ENCODE measurements around the gene SPAG5.

Gene SPAG5

DNA sequence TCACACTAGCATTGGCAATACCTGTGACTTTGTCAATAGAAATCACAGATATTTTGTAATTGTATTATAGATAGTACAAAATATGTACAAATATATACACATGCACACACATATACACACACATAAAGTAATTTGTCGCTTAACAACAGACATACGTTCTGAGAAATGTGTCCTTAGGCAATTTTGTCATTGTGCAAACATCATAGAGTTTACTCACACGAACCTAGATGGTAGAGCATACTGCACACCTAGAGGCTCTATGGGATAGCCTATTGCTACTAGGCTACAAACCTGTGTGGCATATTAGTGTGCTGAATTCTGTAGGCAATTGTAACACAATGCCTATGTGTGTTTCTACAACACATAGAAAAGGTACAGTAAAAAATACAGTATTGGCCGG lies 57.4 kb downstream of the SPAG5 start:
- H3K27ac ChIP-seq (ENCODE audit: low read depth, low read length): no peak overlapping the region
- no peak overlapping the region for H3K4me3 ChIP-seq (ENCODE audit: low read depth, low read length)
- no peaks in the 10 kb centered on the region for H3K4me1 ChIP-seq (ENCODE audit: control insufficient read depth, insufficient read depth, low read length, unreplicated experiment)
- H2AFZ ChIP-seq (ENCODE audit: low read length, unreplicated experiment): no peak overlapping the region
- H3K27me3 ChIP-seq (ENCODE audit: insufficient read depth, low read length): no peaks in the 10 kb centered on the region
- no peaks in the 10 kb centered on the region for H3K79me2 ChIP-seq (ENCODE audit: control insufficient read depth, insufficient read depth, low read length, unreplicated experiment)
- H3K36me3 ChIP-seq (ENCODE audit: insufficient read depth, low read length): no peaks in the 10 kb centered on the region

DNA sequence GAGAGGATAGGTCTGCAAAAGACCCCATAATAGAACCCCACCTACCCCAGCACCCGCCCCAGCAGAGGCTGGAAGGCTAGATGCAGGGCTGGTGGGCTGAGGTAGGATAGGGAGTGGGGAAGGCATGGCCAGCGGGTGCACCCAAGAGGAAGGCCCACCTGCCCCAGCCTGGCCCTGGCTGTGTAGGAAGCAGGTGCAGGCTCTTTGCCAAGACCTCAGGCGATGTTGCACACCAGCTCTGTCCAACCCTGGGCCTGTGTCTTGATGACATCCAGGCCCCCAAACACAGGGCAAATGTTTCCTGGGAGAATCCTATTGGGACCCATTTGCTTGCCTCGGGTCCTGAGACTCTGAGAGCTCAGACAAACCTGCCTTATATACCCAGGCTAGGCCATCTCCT lies 58.6 kb downstream of the SPAG5 start:
- H2AFZ ChIP-seq (ENCODE audit: low read length, unreplicated experiment): no peak overlapping the region
- no peak overlapping the region for H3K4me3 ChIP-seq (ENCODE audit: low read depth, low read length)
- no peaks in the 10 kb centered on the region for H3K36me3 ChIP-seq (ENCODE audit: insufficient read depth, low read length)
- H3K79me2 ChIP-seq (ENCODE audit: control insufficient read depth, insufficient read depth, low read length, unreplicated experiment): no peaks in the 10 kb centered on the region
- H3K27me3 ChIP-seq (ENCODE audit: insufficient read depth, low read length): no peaks in the 10 kb centered on the region
- H3K4me1 ChIP-seq (ENCODE audit: control insufficient read depth, insufficient read depth, low read length, unreplicated experiment): no peaks in the 10 kb centered on the region
- no peak overlapping the region for H3K27ac ChIP-seq (ENCODE audit: low read depth, low read length)

- H3K27me3 ChIP-seq (ENCODE audit: insufficient read depth, low read length): no peaks in the 10 kb centered on the region
- peaks cover under 1% of the 10 kb centered on the region for H3K4me1 ChIP-seq (ENCODE audit: control insufficient read depth, insufficient read depth, low read length, unreplicated experiment)
- no peak overlapping the region for H3K4me3 ChIP-seq (ENCODE audit: low read depth, low read length)
- no peaks in the 10 kb centered on the region for H3K79me2 ChIP-seq (ENCODE audit: control insufficient read depth, insufficient read depth, low read length, unreplicated experiment)
- no peak overlapping the region for H2AFZ ChIP-seq (ENCODE audit: low read length, unreplicated experiment)
- no peaks in the 10 kb centered on the region for H3K36me3 ChIP-seq (ENCODE audit: insufficient read depth, low read length)
- H3K27ac ChIP-seq (ENCODE audit: low read depth, low read length): no peak overlapping the region
Measured at GRCh38 chr17:28538296-28538895, 60.4 kb downstream of the SPAG5 start.

DNA sequence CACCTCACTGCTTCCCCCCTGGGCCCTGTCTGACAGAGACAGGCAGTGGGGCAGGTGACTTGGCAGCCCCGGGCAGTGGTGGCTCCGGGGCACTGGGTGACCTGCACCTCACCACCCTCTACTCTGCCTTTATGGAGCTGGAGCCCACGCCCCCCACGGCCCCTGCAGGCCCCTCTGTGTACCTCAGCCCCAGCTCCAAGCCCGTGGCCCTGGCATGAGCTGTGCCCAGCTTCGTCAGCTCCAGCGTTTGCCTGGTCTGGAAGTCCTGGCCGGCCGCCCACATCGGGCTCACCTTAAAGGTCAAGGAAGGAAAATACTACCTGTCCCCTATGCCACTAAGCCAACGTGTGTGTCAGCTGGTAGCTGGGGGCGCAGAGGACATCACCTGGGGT lies 61.6 kb downstream of the SPAG5 start:
- no peaks in the 10 kb centered on the region for H3K27me3 ChIP-seq (ENCODE audit: insufficient read depth, low read length)
- no peak overlapping the region for H3K4me3 ChIP-seq (ENCODE audit: low read depth, low read length)
- H3K27ac ChIP-seq (ENCODE audit: low read depth, low read length): no peak overlapping the region
- H3K36me3 ChIP-seq (ENCODE audit: insufficient read depth, low read length): no peaks in the 10 kb centered on the region
- H3K4me1 ChIP-seq (ENCODE audit: control insufficient read depth, insufficient read depth, low read length, unreplicated experiment): peaks cover 10% of the 10 kb centered on the region
- no peaks in the 10 kb centered on the region for H3K79me2 ChIP-seq (ENCODE audit: control insufficient read depth, insufficient read depth, low read length, unreplicated experiment)
- H2AFZ ChIP-seq (ENCODE audit: low read length, unreplicated experiment): no peak overlapping the region

DNA sequence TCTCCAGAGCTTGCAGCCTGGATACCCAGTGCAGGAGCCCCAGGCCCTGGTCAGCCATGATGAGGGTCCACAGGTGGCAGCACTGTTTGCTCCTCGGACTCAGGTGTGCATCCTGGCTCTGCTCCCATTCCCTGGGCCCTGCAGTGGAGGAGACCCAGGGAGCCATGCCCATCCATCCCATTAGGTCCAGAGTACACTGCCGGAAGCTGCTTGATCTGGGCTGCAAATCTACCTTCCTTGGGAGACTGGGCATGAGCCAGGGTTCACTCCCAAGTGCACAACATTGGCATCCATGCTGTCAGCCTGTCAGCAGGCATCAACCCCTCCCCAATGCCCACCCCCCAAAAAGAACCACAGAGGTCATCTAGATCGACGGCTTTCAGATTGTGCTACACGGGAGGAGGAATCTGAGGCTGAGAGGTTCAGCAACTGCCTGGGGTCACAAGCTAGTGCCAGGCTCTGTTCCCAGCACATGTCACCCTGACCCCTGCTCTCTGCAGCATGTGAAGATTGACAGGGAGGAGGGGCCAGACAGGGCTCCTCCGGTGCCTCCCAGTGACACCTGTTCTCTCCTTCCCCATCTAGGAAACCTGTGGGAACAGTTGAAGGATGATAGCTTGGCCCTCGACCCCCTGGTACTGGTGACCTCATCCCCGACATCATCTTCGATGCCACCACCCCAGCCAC lies 62.1 kb downstream of the SPAG5 start:
- H3K79me2 ChIP-seq (ENCODE audit: control insufficient read depth, insufficient read depth, low read length, unreplicated experiment): no peaks in the 10 kb centered on the region
- H3K36me3 ChIP-seq (ENCODE audit: insufficient read depth, low read length): no peaks in the 10 kb centered on the region
- H2AFZ ChIP-seq (ENCODE audit: low read length, unreplicated experiment): no peak overlapping the region
- no peak overlapping the region for H3K4me3 ChIP-seq (ENCODE audit: low read depth, low read length)
- H3K27me3 ChIP-seq (ENCODE audit: insufficient read depth, low read length): no peaks in the 10 kb centered on the region
- H3K27ac ChIP-seq (ENCODE audit: low read depth, low read length): no peak overlapping the region
- H3K4me1 ChIP-seq (ENCODE audit: control insufficient read depth, insufficient read depth, low read length, unreplicated experiment): peaks cover 10% of the 10 kb centered on the region

- no peak overlapping the region for H3K4me3 ChIP-seq (ENCODE audit: low read depth, low read length)
Measured at GRCh38 chr17:28534740-28535375, 64.0 kb downstream of the SPAG5 start.

GRCh38 chr17:28533091-28533807 lies 65.6 kb downstream of the SPAG5 start:
- no peaks in the 10 kb centered on the region for H3K79me2 ChIP-seq (ENCODE audit: control insufficient read depth, insufficient read depth, low read length, unreplicated experiment)
- H3K36me3 ChIP-seq (ENCODE audit: insufficient read depth, low read length): no peaks in the 10 kb centered on the region

More at GRCh38 chr17:28534740-28535375, 64.0 kb downstream of the SPAG5 start:
- H2AFZ ChIP-seq (ENCODE audit: low read length, unreplicated experiment): no peak overlapping the region
- H3K27ac ChIP-seq (ENCODE audit: low read depth, low read length): no peak overlapping the region
- H3K4me1 ChIP-seq (ENCODE audit: control insufficient read depth, insufficient read depth, low read length, unreplicated experiment): peaks cover 10% of the 10 kb centered on the region
- no peaks in the 10 kb centered on the region for H3K27me3 ChIP-seq (ENCODE audit: insufficient read depth, low read length)
- no peaks in the 10 kb centered on the region for H3K36me3 ChIP-seq (ENCODE audit: insufficient read depth, low read length)
- H3K79me2 ChIP-seq (ENCODE audit: control insufficient read depth, insufficient read depth, low read length, unreplicated experiment): no peaks in the 10 kb centered on the region

GRCh38 chr17:28532050-28532960 lies 66.5 kb downstream of the SPAG5 start:
- H3K27ac ChIP-seq (ENCODE audit: low read depth, low read length): no peak overlapping the region
- no peak overlapping the region for H2AFZ ChIP-seq (ENCODE audit: low read length, unreplicated experiment)
- no peaks in the 10 kb centered on the region for H3K79me2 ChIP-seq (ENCODE audit: control insufficient read depth, insufficient read depth, low read length, unreplicated experiment)
- no peaks in the 10 kb centered on the region for H3K36me3 ChIP-seq (ENCODE audit: insufficient read depth, low read length)
- H3K4me1 ChIP-seq (ENCODE audit: control insufficient read depth, insufficient read depth, low read length, unreplicated experiment): peaks cover 20% of the 10 kb centered on the region
- H3K4me3 ChIP-seq (ENCODE audit: low read depth, low read length): no peak overlapping the region
- no peaks in the 10 kb centered on the region for H3K27me3 ChIP-seq (ENCODE audit: insufficient read depth, low read length)

More at GRCh38 chr17:28533091-28533807, 65.6 kb downstream of the SPAG5 start:
- no peaks in the 10 kb centered on the region for H3K27me3 ChIP-seq (ENCODE audit: insufficient read depth, low read length)
- no peak overlapping the region for H2AFZ ChIP-seq (ENCODE audit: low read length, unreplicated experiment)
- no peak overlapping the region for H3K4me3 ChIP-seq (ENCODE audit: low read depth, low read length)
- H3K27ac ChIP-seq (ENCODE audit: low read depth, low read length): no peak overlapping the region
- peaks cover 12% of the 10 kb centered on the region for H3K4me1 ChIP-seq (ENCODE audit: control insufficient read depth, insufficient read depth, low read length, unreplicated experiment)

- H3K4me3 ChIP-seq (ENCODE audit: low read depth, low read length): no peak overlapping the region
- H3K36me3 ChIP-seq (ENCODE audit: insufficient read depth, low read length): no peaks in the 10 kb centered on the region
- H2AFZ ChIP-seq (ENCODE audit: low read length, unreplicated experiment): no peak overlapping the region
- H3K4me1 ChIP-seq (ENCODE audit: control insufficient read depth, insufficient read depth, low read length, unreplicated experiment): peaks cover 20% of the 10 kb centered on the region
- H3K27ac ChIP-seq (ENCODE audit: low read depth, low read length): no peak overlapping the region
- H3K27me3 ChIP-seq (ENCODE audit: insufficient read depth, low read length): no peaks in the 10 kb centered on the region
- H3K79me2 ChIP-seq (ENCODE audit: control insufficient read depth, insufficient read depth, low read length, unreplicated experiment): no peaks in the 10 kb centered on the region
Measured at GRCh38 chr17:28530926-28531325, 67.9 kb downstream of the SPAG5 start.

DNA sequence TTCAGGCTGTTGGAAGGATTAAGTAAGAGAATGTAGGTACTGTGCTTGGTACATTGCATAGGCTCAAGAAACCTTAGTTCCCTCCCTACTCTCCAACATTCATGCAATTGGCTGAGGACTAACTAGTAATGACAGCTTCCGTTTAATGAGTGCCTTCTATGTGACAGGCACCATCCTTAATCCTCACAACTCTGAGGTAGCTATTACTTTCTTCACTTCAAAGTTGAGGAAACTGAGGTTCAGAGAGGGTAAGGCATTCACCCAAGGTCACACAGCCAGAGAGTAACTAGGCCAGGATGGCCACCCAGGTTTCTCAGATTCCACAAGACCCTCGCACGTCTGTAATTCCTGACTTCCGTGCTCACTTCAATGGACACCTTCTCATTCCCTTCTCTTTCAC lies 68.6 kb downstream of the SPAG5 start:
- Histone ChIP-seq H2AFZ (ENCODE audit: low read length, unreplicated experiment) (no peak overlapping the region), H3K27me3 (ENCODE audit: insufficient read depth, low read length) (no peaks in the 10 kb centered on the region), H3K4me3 (ENCODE audit: low read depth, low read length) (no peak overlapping the region), H3K4me1 (ENCODE audit: control insufficient read depth, insufficient read depth, low read length, unreplicated experiment) (peaks cover 25% of the 10 kb centered on the region), H3K27ac (ENCODE audit: low read depth, low read length) (no peak overlapping the region), H3K36me3 (ENCODE audit: insufficient read depth, low read length) (no peaks in the 10 kb centered on the region), H3K79me2 (ENCODE audit: control insufficient read depth, insufficient read depth, low read length, unreplicated experiment) (no peaks in the 10 kb centered on the region)

All from ACC112 (cell line).